NCI-H460 (cell line): ENCODE measurements around the gene MEAF6. TPM values are rescaled to one million over a fixed set of nuclear protein-coding genes. Genes with fewer than 3 reads are reported as not detected.
"Not testable (repeated sequence)": the region's sequence is repeated elsewhere in the genome, so short reads cannot be mapped to it uniquely, and the experiment has no call there.

Experiments
- DNase-seq: peaks from one replicate; pipeline ENCODE4 v3.0.0-alpha.2; 2016; ENCODE audit warnings: low read depth; ENCODE audit errors: extremely low read depth
- polyA plus RNA-seq: library from polyadenylated mRNA; depleted of rRNA; stranded (reverse); fragments of >200 nt; gene quantifications from 2 replicates; pipeline ENCODE4 v1.2.3, GENCODE V29; 2014; cell fraction: nucleus; rRNA removed
- total RNA-seq: library from RNA; depleted of rRNA; stranded (reverse); fragments of >200 nt; shearing (Covaris generic); gene quantifications from 2 replicates; pipeline ENCODE4 v1.2.3, GENCODE V29; 2014; rRNA removed

The MEAF6 gene
- total RNA-seq = 82.0 and 95.0 TPM in 2 replicates
- 61.6 and 63.6 TPM in 2 replicates for polyA plus RNA-seq

- DNase-seq = peak; percentile 65
Measured at GRCh38 chr1:37514350-37515184, at the start of gene MEAF6. TSS of gene MEAF6 (minus strand) at chr1:37514766. CDS start at chr1:37514746, 20 bp downstream.

GRCh38 chr1:37562984-37563383 lies 48.4 kb upstream of the MEAF6 start:
- DNase-seq = no peak

- peak; percentile 34 for DNase-seq
Measured at GRCh38 chr1:37561133-37562132, 46.9 kb upstream of the MEAF6 start.

- DNase-seq = no peak
Measured at GRCh38 chr1:37560401-37561132, 46.0 kb upstream of the MEAF6 start.

- DNase-seq = not testable (repeated sequence)
Measured at GRCh38 chr1:37559957-37560379, 45.4 kb upstream of the MEAF6 start.

GRCh38 chr1:37559080-37559479 lies 44.5 kb upstream of the MEAF6 start:
- no peak for DNase-seq

GRCh38 chr1:37558411-37558810 lies 43.8 kb upstream of the MEAF6 start:
- DNase-seq = no peak

- no peak for DNase-seq
Measured at GRCh38 chr1:37557402-37557801, 42.8 kb upstream of the MEAF6 start.

- DNase-seq = no peak
Measured at GRCh38 chr1:37556712-37557196, 42.2 kb upstream of the MEAF6 start, which contains the start of gene DNALI1. TSS of gene DNALI1 (plus strand) at chr1:37556940. CDS start at chr1:37556995, 55 bp downstream.

GRCh38 chr1:37553927-37554808 lies 39.6 kb upstream of the MEAF6 start, which contains the start of gene SNIP1:
TSS of gene SNIP1 (minus strand) at chr1:37554293. CDS start at chr1:37554229, 64 bp downstream.
- peak; percentile 88 for DNase-seq

GRCh38 chr1:37553598-37553926 lies 39.0 kb upstream of the MEAF6 start:
- DNase-seq = no peak

GRCh38 chr1:37549341-37549740 lies 34.8 kb upstream of the MEAF6 start:
- no peak for DNase-seq

GRCh38 chr1:37545019-37545418 lies 30.5 kb upstream of the MEAF6 start:
- DNase-seq = no peak

- DNase-seq = no peak
Measured at GRCh38 chr1:37544530-37544929, 30.0 kb upstream of the MEAF6 start.

- no peak for DNase-seq
Measured at GRCh38 chr1:37540036-37540785, 25.6 kb upstream of the MEAF6 start.

- DNase-seq = not testable (repeated sequence)
Measured at GRCh38 chr1:37539154-37539553, 24.6 kb upstream of the MEAF6 start.

GRCh38 chr1:37537378-37537777 lies 22.8 kb upstream of the MEAF6 start:
- DNase-seq = no peak

- DNase-seq = no peak
Measured at GRCh38 chr1:37533317-37534093, 18.9 kb upstream of the MEAF6 start.
